Prostate gland (tissue), 2 donors: Measurements from ENCODE around the gene MYO1D. TPM values are rescaled to one million over a fixed set of nuclear protein-coding genes. Genes with fewer than 3 reads are reported as not detected.

Experiments used
- DNase-seq: peaks from one replicate; pipeline ENCODE4 v3.0.0-alpha.2; 2019; ENCODE audit warnings: low spot score
- H3K27ac ChIP-seq, 2 donors: fragments of 200-600 bp; sonication (generic); 2 replicates each; pipeline ENCODE4 v1.5.1; 2017 to 2019
- H3K27me3 ChIP-seq: fragments of 200-600 bp; sonication (generic); replicated peaks from 2 replicates; pipeline ENCODE4 v1.5.1; 2019; ENCODE audit not compliant: insufficient read depth
- H3K36me3 ChIP-seq, 2 donors: fragments of 200-600 bp; sonication (generic); 1 replicate in 1 of 2; 2 replicates in 1 of 2; pipeline versions ENCODE4 v1.5.1 to v1.8.1; 2017 to 2019
- H3K4me1 ChIP-seq: fragments of 200-600 bp; sonication (generic); replicated peaks from 2 replicates; pipeline ENCODE4 v1.5.1; 2019
- H3K4me3 ChIP-seq, 2 donors: fragments of 200-600 bp; sonication (generic); 2 replicates each; pipeline ENCODE4 v1.5.1; 2017 to 2019
- H3K9me3 ChIP-seq: fragments of 200-600 bp; sonication (generic); 2 replicates; pipeline ENCODE4 v1.5.1; 2017
- CTCF ChIP-seq, 4 experiments: fragments of 200-600 bp in 2 of 4; fragments of 450-650 bp in 2 of 4; sonication (generic) in 2 of 4; IDR thresholded peaks; 1 replicate in 3 of 4; 2 replicates in 1 of 4; pipeline ENCODE4 v1.5.1; 2016 to 2019; ENCODE audit warnings: antibody characterized with exemption in 4 of 4, mild to moderate bottlenecking in 2 of 4, moderate library complexity in 2 of 4
- POLR2A ChIP-seq: fragments of 450-650 bp; IDR thresholded peaks from one replicate; pipeline ENCODE4 v1.6.1; 2016; ENCODE audit warnings: antibody characterized with exemption, mild to moderate bottlenecking
- POLR2AphosphoS5 ChIP-seq: sonication (generic); formaldehyde crosslinking; IDR thresholded peaks from one replicate; pipeline ENCODE4 v1.6.1; 2017; ENCODE audit warnings: antibody characterized with exemption
- WGBS: methylation state at CpG from one replicate; pipeline ENCODE4 v1.1.5; 2018; 5-methylcytosine and 5-hydroxymethylcytosine counted together
- intact Hi-C: fragments of 100-400 bp; cut with DNase I; formaldehyde crosslinking; loops from one replicate; pipeline ENCODE4 v1.14.2; 2022
- total RNA-seq, 2 donors: library from RNA; depleted of rRNA; stranded (reverse); fragments of >200 nt; gene quantifications; one replicate each; pipeline ENCODE4 v1.1.0, GENCODE V29; 2016

The MYO1D gene
- total RNA-seq, 2 donors from 2014 or later = 44.2 to 45.2 TPM

GRCh38 chr17:32492648-32493289, 384.2 kb downstream of the MYO1D start:
- H3K4me1 ChIP-seq = no peaks in the 10 kb centered on the region
- 91% methylated on average over 7 of the region's 7 CpGs for WGBS
- no peaks in the 10 kb centered on the region for H3K36me3 ChIP-seq
- H3K4me3 ChIP-seq = no peak overlapping the region
- intact Hi-C loops = no loop called here
- TF ChIP-seq POLR2AphosphoS5 (no peak), CTCF (IDR thresholded peaks at IDR 0.05) (no peak), POLR2A (no peak)
- H3K27ac ChIP-seq = no peak overlapping the region
- H3K27me3 ChIP-seq = no peaks in the 10 kb centered on the region
- no peak for DNase-seq
- no peaks in the 10 kb centered on the region for H3K9me3 ChIP-seq

GRCh38 chr17:32492264-32492589, 384.7 kb downstream of the MYO1D start:
- Histone ChIP-seq H3K9me3 (no peaks in the 10 kb centered on the region), H3K27me3 (no peaks in the 10 kb centered on the region), H3K4me1 (no peaks in the 10 kb centered on the region), H3K36me3 (no peaks in the 10 kb centered on the region), H3K4me3 (no peak overlapping the region), H3K27ac (no peak overlapping the region)
- intact Hi-C loops = no loop called here
- 82% methylated on average over 4 of the region's 4 CpGs for WGBS
- TF ChIP-seq CTCF (IDR thresholded peaks at IDR 0.05) (no peak), POLR2AphosphoS5 (no peak), POLR2A (no peak)
- DNase-seq = no peak

GRCh38 chr17:32491371-32492263, 385.3 kb downstream of the MYO1D start:
- Histone ChIP-seq H3K4me3 (no peak overlapping the region), H3K27me3 (no peaks in the 10 kb centered on the region), H3K36me3 (no peaks in the 10 kb centered on the region), H3K9me3 (no peaks in the 10 kb centered on the region), H3K4me1 (no peaks in the 10 kb centered on the region), H3K27ac (no peak overlapping the region)
- DNase-seq = no peak
- intact Hi-C loops = no loop called here
- no peak for TF ChIP-seq CTCF (IDR thresholded peaks at IDR 0.05)
- no peak for TF ChIP-seq POLR2A
- no peak for TF ChIP-seq POLR2AphosphoS5
- WGBS = 87% methylated on average over 20 of the region's 21 CpGs

GRCh38 chr17:32490101-32490482, 386.8 kb downstream of the MYO1D start:
- H3K27ac ChIP-seq = no peak overlapping the region
- WGBS = 61% methylated on average over 16 of the region's 16 CpGs
- no peaks in the 10 kb centered on the region for H3K27me3 ChIP-seq
- TF ChIP-seq POLR2A = no peak
- H3K4me3 ChIP-seq = no peak overlapping the region
- no peaks in the 10 kb centered on the region for H3K9me3 ChIP-seq
- intact Hi-C loops = no loop called here
- no peak for DNase-seq
- H3K4me1 ChIP-seq = no peaks in the 10 kb centered on the region
- H3K36me3 ChIP-seq = no peaks in the 10 kb centered on the region

GRCh38 chr17:32489320-32490100, 387.4 kb downstream of the MYO1D start:
- no peak for DNase-seq

More at GRCh38 chr17:32489320-32490100, 387.4 kb downstream of the MYO1D start:
- intact Hi-C loops = loop anchor here (5.0 kb wide), 2 partner anchors 268 to 388 kb away; partner anchors contain the start of gene MYO1D
- Histone ChIP-seq H3K27me3 (no peaks in the 10 kb centered on the region), H3K4me3 (no peak overlapping the region), H3K27ac (no peak overlapping the region), H3K36me3 (no peaks in the 10 kb centered on the region), H3K9me3 (no peaks in the 10 kb centered on the region), H3K4me1 (no peaks in the 10 kb centered on the region)
- WGBS = 91% methylated on average over 10 of the region's 10 CpGs
- TF ChIP-seq CTCF (IDR thresholded peaks at IDR 0.05) (no peak), POLR2A (no peak), POLR2AphosphoS5 (no peak)
